Loucy (cell line): ENCODE data around the gene GRIK2.

Experiments
- H2AFZ ChIP-seq: fragments of 200-600 bp; sonication (generic); 2 replicates; pipeline ENCODE4 v1.6.0; 2016; ENCODE audit warnings: antibody characterized with exemption, mild to moderate bottlenecking, low read length, moderate library complexity
- H3F3A ChIP-seq: fragments of 200-600 bp; 2 replicates; pipeline ENCODE4 v1.6.0; 2016; ENCODE audit warnings: antibody characterized with exemption, low read depth, mild to moderate bottlenecking
- H3K27me3 ChIP-seq: fragments of 200-600 bp; sonication (generic); 2 replicates; pipeline ENCODE4 v1.6.1; 2014; ENCODE audit warnings: low read length, mild to moderate bottlenecking; ENCODE audit not compliant: insufficient read depth, poor library complexity, severe bottlenecking
- H3K36me3 ChIP-seq: fragments of 200-600 bp; sonication (generic); 2 replicates; pipeline ENCODE4 v1.6.1; 2016; ENCODE audit warnings: low read length; ENCODE audit not compliant: insufficient read depth
- H3K4me1 ChIP-seq: fragments of 200-600 bp; sonication (generic); 2 replicates; pipeline ENCODE4 v1.5.1; 2014; ENCODE audit warnings: low read length, mild to moderate bottlenecking; ENCODE audit not compliant: insufficient read depth, poor library complexity, severe bottlenecking
- H3K4me2 ChIP-seq: fragments of 200-600 bp; sonication (generic); 2 replicates; pipeline ENCODE4 v1.6.0; 2014; ENCODE audit warnings: antibody characterized with exemption, low read length, low read depth, mild to moderate bottlenecking; ENCODE audit not compliant: poor library complexity, severe bottlenecking
- H3K4me3 ChIP-seq: fragments of 200-600 bp; sonication (generic); 2 replicates; pipeline ENCODE4 v1.5.1; 2014; ENCODE audit warnings: low read length, mild to moderate bottlenecking, mixed read lengths; ENCODE audit not compliant: poor library complexity, severe bottlenecking
- H3K79me2 ChIP-seq: fragments of 200-600 bp; sonication (generic); 2 replicates; pipeline ENCODE4 v1.6.1; 2014; ENCODE audit warnings: low read length; ENCODE audit not compliant: insufficient read depth
- H3K9ac ChIP-seq: fragments of 200-600 bp; sonication (generic); 2 replicates; pipeline ENCODE4 v1.6.0; 2014; ENCODE audit warnings: mild to moderate bottlenecking, low read depth, low read length, moderate library complexity; ENCODE audit not compliant: poor library complexity, severe bottlenecking
- H3K9me2 ChIP-seq: fragments of 200-600 bp; sonication (generic); replicated peaks from 2 replicates; pipeline ENCODE4 v1.6.1; 2016; ENCODE audit warnings: low read depth, low read length, mixed read lengths
- H3K9me3 ChIP-seq: fragments of 200-600 bp; sonication (generic); 2 replicates; pipeline ENCODE4 v1.6.1; 2014; ENCODE audit warnings: mild to moderate bottlenecking, antibody characterized with exemption, low read length, low read depth; ENCODE audit not compliant: insufficient read depth
- H4K20me1 ChIP-seq: fragments of 200-600 bp; sonication (generic); 2 replicates; pipeline ENCODE4 v1.6.0; 2014; ENCODE audit warnings: antibody characterized with exemption, low read length, mild to moderate bottlenecking; ENCODE audit not compliant: insufficient read depth, poor library complexity, severe bottlenecking
- CTCF ChIP-seq: fragments of 200-600 bp; sonication (generic); conservative IDR thresholded peaks from 2 replicates; pipeline ENCODE4 v1.5.1; 2014; ENCODE audit warnings: mild to moderate bottlenecking, antibody characterized with exemption, low read length
- EZH2phosphoT487 ChIP-seq: fragments of 200-600 bp; IDR thresholded peaks from 2 replicates; pipeline ENCODE4 v1.6.1; 2018; ENCODE audit warnings: antibody characterized with exemption, mild to moderate bottlenecking, moderate library complexity, borderline replicate concordance

The GRIK2 gene

GRCh38 chr6:101417900-101418299, 24.4 kb downstream of the GRIK2 start:
- Histone ChIP-seq H3K4me3 (no peak overlapping the region), H4K20me1 (no peaks in the 10 kb centered on the region), H3K27me3 (no peaks in the 10 kb centered on the region), H2AFZ (no peak overlapping the region), H3K36me3 (no peaks in the 10 kb centered on the region), H3K9me3 (no peaks in the 10 kb centered on the region), H3K9ac (no peak overlapping the region), H3K9me2 (no peaks in the 10 kb centered on the region), H3K4me1 (no peaks in the 10 kb centered on the region), H3K4me2 (no peak overlapping the region), H3K79me2 (no peaks in the 10 kb centered on the region), H3F3A (no peaks in the 10 kb centered on the region)
- TF ChIP-seq CTCF (no peak), EZH2phosphoT487 (no peak)

GRCh38 chr6:101422251-101422650, 28.7 kb downstream of the GRIK2 start:
- TF ChIP-seq CTCF (no peak), EZH2phosphoT487 (no peak)
- Histone ChIP-seq H2AFZ (no peak overlapping the region), H3K36me3 (no peaks in the 10 kb centered on the region), H3K9me3 (no peaks in the 10 kb centered on the region), H4K20me1 (no peaks in the 10 kb centered on the region), H3K4me1 (no peaks in the 10 kb centered on the region), H3K79me2 (no peaks in the 10 kb centered on the region), H3K4me2 (no peak overlapping the region), H3K9ac (no peak overlapping the region), H3K27me3 (no peaks in the 10 kb centered on the region), H3K9me2 (no peaks in the 10 kb centered on the region), H3K4me3 (no peak overlapping the region), H3F3A (no peaks in the 10 kb centered on the region)

GRCh38 chr6:101422811-101423210, 29.3 kb downstream of the GRIK2 start:
- Histone ChIP-seq H2AFZ (no peak overlapping the region), H3K27me3 (no peaks in the 10 kb centered on the region), H4K20me1 (no peaks in the 10 kb centered on the region), H3K9me2 (no peaks in the 10 kb centered on the region), H3K4me2 (no peak overlapping the region), H3K9me3 (no peaks in the 10 kb centered on the region), H3F3A (no peaks in the 10 kb centered on the region), H3K79me2 (no peaks in the 10 kb centered on the region), H3K4me1 (no peaks in the 10 kb centered on the region), H3K9ac (no peak overlapping the region), H3K4me3 (no peak overlapping the region), H3K36me3 (no peaks in the 10 kb centered on the region)
- TF ChIP-seq EZH2phosphoT487 (no peak), CTCF (no peak)
